CD8-positive, alpha-beta memory T cell (primary cell): ENCODE results near the gene FAM180A. TPM values are rescaled to one million over a fixed set of nuclear protein-coding genes. Genes with fewer than 3 reads are reported as not detected.

Source experiments
- CTCF ChIA-PET: fragments of 350-600 bp; sonication (Branson Sonifier 250); formaldehyde crosslinking; loops from one replicate; lab custom pipeline; 2021; ENCODE audit warnings: antibody characterized with exemption; lab: Charles Lee
- POLR2A ChIA-PET: fragments of 350-600 bp; sonication (Branson Sonifier 250); formaldehyde crosslinking; loops from one replicate; lab custom pipeline; 2021; ENCODE audit warnings: antibody characterized with exemption; lab: Charles Lee
- DNase-seq, 5 donors: peaks; one replicate each; pipeline versions ENCODE4 v3.0.0 to v3.0.0-alpha.2; 2020 to 2022; ENCODE audit warnings: mixed read lengths in 1 of 5
- H3K27ac ChIP-seq: one replicate; pipeline ENCODE4 v1.7.0; 2013; ENCODE audit warnings: low read depth, mild to moderate bottlenecking, low read length, moderate library complexity
- H3K27me3 ChIP-seq: 2 replicates; pipeline ENCODE4 v1.7.0; 2013; ENCODE audit warnings: low read length, mild to moderate bottlenecking; ENCODE audit not compliant: insufficient read depth, poor library complexity, severe bottlenecking
- H3K36me3 ChIP-seq: 2 replicates; pipeline ENCODE4 v1.7.0; 2013; ENCODE audit warnings: mild to moderate bottlenecking, low read length, moderate library complexity; ENCODE audit not compliant: insufficient read depth
- H3K4me1 ChIP-seq: 2 replicates; pipeline ENCODE4 v1.7.0; 2013; ENCODE audit warnings: mild to moderate bottlenecking, low read length, moderate library complexity; ENCODE audit not compliant: insufficient read depth
- H3K4me3 ChIP-seq: 2 replicates; pipeline ENCODE4 v1.7.0; 2013; ENCODE audit warnings: mild to moderate bottlenecking, low read length
- H3K9me3 ChIP-seq: 2 replicates; pipeline ENCODE4 v1.7.0; 2013; ENCODE audit warnings: mild to moderate bottlenecking, low read length
- H3K27ac Mint-ChIP-seq, 8 donors: one replicate each; pipeline ENCODE4 v1.8.0; 2020 to 2021; ENCODE audit warnings: mixed read lengths in 8 of 8, mild to moderate bottlenecking in 6 of 8, inconsistent platforms in 3 of 8, moderate library complexity in 3 of 8
- H3K27me3 Mint-ChIP-seq, 2 donors: one replicate each; pipeline ENCODE4 v1.8.0; 2020 to 2021; ENCODE audit warnings: mixed read lengths in 2 of 2, mild to moderate bottlenecking in 1 of 2, moderate library complexity in 1 of 2
- H3K36me3 Mint-ChIP-seq, 3 donors: one replicate each; pipeline ENCODE4 v1.8.0; 2020 to 2021; ENCODE audit warnings: mixed read lengths in 3 of 3, inconsistent platforms in 1 of 3, mild to moderate bottlenecking in 1 of 3
- H3K4me1 Mint-ChIP-seq, 3 donors: one replicate each; pipeline ENCODE4 v1.8.0; 2020 to 2021; ENCODE audit warnings: mixed read lengths in 3 of 3, inconsistent platforms in 1 of 3, mild to moderate bottlenecking in 1 of 3
- H3K4me3 Mint-ChIP-seq, 7 donors: one replicate each; pipeline ENCODE4 v1.8.0; 2020 to 2021; ENCODE audit warnings: mixed read lengths in 7 of 7, mild to moderate bottlenecking in 6 of 7, moderate library complexity in 4 of 7, inconsistent platforms in 2 of 7
- H3K9me3 Mint-ChIP-seq, 5 donors: one replicate each; pipeline ENCODE4 v1.8.0; 2020 to 2022; ENCODE audit warnings: mixed read lengths in 5 of 5, mild to moderate bottlenecking in 3 of 5, moderate library complexity in 2 of 5, inconsistent platforms in 1 of 5
- polyA plus RNA-seq: library from polyadenylated mRNA; unstranded; fragments of 300-500 nt; fragmentation: Illumina TruSeq; gene quantifications from one replicate; pipeline ENCODE4 v1.2.3, GENCODE V29; 2021
- total RNA-seq, 2 experiments: library from RNA; stranded (reverse); gene quantifications; one replicate each; pipeline ENCODE4 v1.2.3, GENCODE V29; 2021

FAM180A gene
- total and polyA plus RNA-seq, 3 experiments from 2014 or later = not detected

DNA sequence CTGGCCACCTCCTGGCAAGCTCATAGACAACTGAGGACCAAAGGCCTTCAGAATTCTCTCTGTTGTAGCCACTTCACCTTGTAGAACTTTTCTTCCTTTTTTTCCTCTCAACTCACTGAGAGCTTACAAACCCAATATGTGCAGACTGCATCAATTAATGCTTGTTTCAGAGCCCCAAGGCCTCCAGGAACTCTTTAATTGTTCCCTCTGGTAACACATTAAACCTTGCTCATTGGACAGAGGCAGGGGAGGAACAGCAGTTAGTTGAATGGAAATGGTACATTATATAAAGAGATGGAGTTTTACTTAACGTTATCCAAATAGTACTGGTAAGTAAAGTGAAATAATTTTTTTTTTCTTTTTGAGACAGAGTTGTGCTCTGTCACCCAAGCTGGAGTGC is 61.1 kb downstream of the FAM180A start:
- Histone ChIP-seq H3K27ac (no peak overlapping the region), H3K4me1 (no peaks in the 10 kb centered on the region), H3K9me3 (no peaks in the 10 kb centered on the region), H3K27me3 (no peaks in the 10 kb centered on the region), H3K36me3 (no peaks in the 10 kb centered on the region), H3K4me3 (no peak overlapping the region)
- H3K9me3 Mint-ChIP-seq = no peaks in the 10 kb centered on the region
- peak overlapping the region in 2 of 8 donors; percentile 7 to 52 for H3K27ac Mint-ChIP-seq
- no peak overlapping the region for H3K4me3 Mint-ChIP-seq
- H3K27me3 Mint-ChIP-seq = no peaks in the 10 kb centered on the region
- ChIA-PET CTCF (no interaction called here), POLR2A (no interaction called here)
- peaks cover 0 to 2% (median 0%) of the 10 kb centered on the region in 3 donors for H3K4me1 Mint-ChIP-seq
- DNase-seq = no peak
- peaks cover 8 to 40% (median 10%) of the 10 kb centered on the region in 3 donors for H3K36me3 Mint-ChIP-seq

DNA sequence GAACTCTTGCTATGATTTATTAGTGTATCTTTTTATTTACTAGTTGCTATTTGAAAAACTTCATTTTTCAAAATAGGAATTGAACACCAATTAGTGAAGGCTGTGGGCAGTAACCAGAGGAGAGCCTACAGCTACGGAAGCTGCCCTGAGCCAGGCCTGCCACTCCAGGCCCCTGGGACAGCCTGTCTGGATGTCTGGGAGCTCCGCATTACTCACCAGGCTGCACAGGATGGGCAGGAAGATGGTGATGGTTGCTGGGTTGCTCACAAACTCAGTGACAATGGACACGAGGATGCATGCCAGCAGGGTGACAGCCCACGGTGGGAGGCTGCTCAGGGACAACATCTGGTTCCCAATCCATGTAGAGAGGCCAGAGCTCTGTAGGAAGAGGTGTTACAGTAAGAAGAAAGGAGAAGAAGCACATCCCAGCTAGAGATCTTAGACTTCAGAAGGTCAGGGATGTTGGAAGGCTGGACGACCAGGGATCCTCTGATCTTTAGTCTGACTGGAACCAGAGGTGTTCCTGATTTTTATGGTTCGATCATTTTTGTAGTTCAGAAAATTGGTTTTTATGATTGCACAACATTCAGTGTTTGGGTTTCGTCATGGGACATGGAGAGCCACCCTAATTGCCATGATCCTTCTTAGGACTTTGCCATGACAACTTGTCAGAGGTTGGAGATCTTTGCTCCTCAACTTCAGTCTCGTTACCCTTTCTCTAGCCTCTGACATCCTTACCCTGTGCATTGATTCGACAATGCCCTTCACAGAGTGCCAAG is 63.1 kb downstream of the FAM180A start:
- H3K27ac ChIP-seq = no peak overlapping the region
- no peak overlapping the region for H3K4me3 ChIP-seq
- H3K36me3 ChIP-seq = no peaks in the 10 kb centered on the region
- no peak for DNase-seq
- no peaks in the 10 kb centered on the region for H3K4me1 ChIP-seq
- peaks cover 0 to 2% (median 1%) of the 10 kb centered on the region in 3 donors for H3K4me1 Mint-ChIP-seq
- no peaks in the 10 kb centered on the region for H3K27me3 Mint-ChIP-seq
- H3K27me3 ChIP-seq = no peaks in the 10 kb centered on the region
- peaks cover 4 to 33% (median 8%) of the 10 kb centered on the region in 3 donors for H3K36me3 Mint-ChIP-seq
- H3K9me3 Mint-ChIP-seq = no peaks in the 10 kb centered on the region
- H3K4me3 Mint-ChIP-seq = no peak overlapping the region
- H3K9me3 ChIP-seq = no peaks in the 10 kb centered on the region
- POLR2A ChIA-PET = no interaction called here
- CTCF ChIA-PET = no interaction called here
- H3K27ac Mint-ChIP-seq = peak overlapping the region in 2 of 8 donors; percentile 12 to 17

DNA sequence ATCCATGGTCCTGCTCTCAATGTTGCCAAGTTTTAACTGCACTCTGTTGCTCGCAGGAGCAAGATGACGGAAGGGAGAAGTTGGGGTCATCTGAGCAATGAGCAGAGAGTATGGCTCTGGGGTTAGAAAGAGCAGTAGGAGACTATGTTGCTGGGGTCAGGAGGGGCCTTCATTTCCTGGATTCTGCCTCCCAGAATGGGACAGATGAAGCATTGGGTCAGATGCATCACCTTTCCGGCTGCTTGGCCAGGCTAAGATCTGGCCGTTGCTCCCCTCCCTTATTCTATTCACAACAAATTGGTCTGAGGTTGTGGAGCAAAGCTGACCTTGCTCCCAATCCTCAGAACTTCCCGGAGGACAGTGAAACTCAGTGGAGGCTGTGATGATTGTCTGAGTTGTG is 63.9 kb downstream of the FAM180A start:
- H3K36me3 Mint-ChIP-seq = peaks cover 3 to 33% (median 5%) of the 10 kb centered on the region in 3 donors
- H3K36me3 ChIP-seq = no peaks in the 10 kb centered on the region
- H3K9me3 ChIP-seq = no peaks in the 10 kb centered on the region
- H3K4me1 Mint-ChIP-seq = peaks cover under 1 to 5% (median 3%) of the 10 kb centered on the region in 3 donors
- ChIA-PET POLR2A (no interaction called here), CTCF (interaction anchor here (1.2 kb wide), 1 partner anchor 11 kb away, joined by 3 read pairs; no protein-coding TSS in a partner anchor)
- no peak overlapping the region for H3K4me3 ChIP-seq
- H3K27ac Mint-ChIP-seq = peak overlapping the region in 1 of 8 donors; percentile 33
- H3K27me3 ChIP-seq = no peaks in the 10 kb centered on the region
- H3K9me3 Mint-ChIP-seq = no peaks in the 10 kb centered on the region
- H3K27ac ChIP-seq = no peak overlapping the region
- H3K4me3 Mint-ChIP-seq = no peak overlapping the region
- no peak for DNase-seq
- H3K27me3 Mint-ChIP-seq = no peaks in the 10 kb centered on the region
- H3K4me1 ChIP-seq = no peaks in the 10 kb centered on the region

DNA sequence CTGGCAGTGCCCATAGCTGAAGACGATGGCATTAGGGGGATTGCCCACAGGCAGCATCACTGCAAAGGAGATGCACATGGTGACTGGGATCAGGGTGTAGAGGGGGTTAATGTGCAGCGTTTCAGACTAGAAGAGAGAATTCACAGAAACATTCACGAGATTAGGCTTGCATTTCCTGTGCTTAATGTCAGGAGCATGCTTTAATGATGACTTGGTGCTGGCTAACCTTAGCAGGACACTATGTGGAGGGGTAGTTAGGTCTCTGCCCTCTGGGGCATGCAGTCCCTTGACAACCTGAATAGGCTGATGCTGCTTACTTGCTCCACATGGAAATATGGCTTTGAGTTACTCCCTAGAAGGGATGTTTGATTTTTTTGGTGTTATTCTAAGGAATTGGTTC is 64.5 kb downstream of the FAM180A start:
- Histone ChIP-seq H3K27me3 (no peaks in the 10 kb centered on the region), H3K4me3 (no peak overlapping the region), H3K9me3 (no peaks in the 10 kb centered on the region), H3K36me3 (no peaks in the 10 kb centered on the region), H3K27ac (no peak overlapping the region), H3K4me1 (no peaks in the 10 kb centered on the region)
- peak overlapping the region in 3 of 8 donors; percentile 11 to 33 (median 32) for H3K27ac Mint-ChIP-seq
- H3K4me1 Mint-ChIP-seq = peaks cover 3 to 9% (median 4%) of the 10 kb centered on the region in 3 donors
- H3K27me3 Mint-ChIP-seq = no peaks in the 10 kb centered on the region
- H3K36me3 Mint-ChIP-seq = peaks cover 3 to 34% (median 4%) of the 10 kb centered on the region in 3 donors
- no peak overlapping the region for H3K4me3 Mint-ChIP-seq
- ChIA-PET CTCF (interaction anchor here (1.2 kb wide), 1 partner anchor 11 kb away, joined by 3 read pairs; no protein-coding TSS in a partner anchor), POLR2A (no interaction called here)
- H3K9me3 Mint-ChIP-seq = no peaks in the 10 kb centered on the region
- no peak for DNase-seq

DNA sequence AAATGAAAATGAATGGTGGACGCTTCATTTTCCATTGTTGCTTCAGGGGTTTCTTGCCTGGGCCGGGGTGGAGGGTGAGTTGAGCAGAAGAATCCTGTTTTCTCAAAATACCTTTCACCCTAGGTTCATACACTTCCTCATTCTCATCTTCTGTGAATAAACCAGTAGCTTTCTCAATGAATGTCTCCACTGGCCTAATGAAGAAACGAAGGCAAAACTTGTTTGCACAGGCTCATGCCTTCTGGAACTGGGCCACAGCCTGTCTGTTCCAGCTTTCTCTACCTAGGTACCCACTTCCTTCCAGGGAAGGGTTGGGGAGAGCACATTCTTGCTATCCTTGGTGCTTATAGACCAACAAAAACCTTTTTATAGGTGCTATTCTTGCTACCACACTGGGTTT is 65.0 kb downstream of the FAM180A start:
- no peak for DNase-seq
- Mint-ChIP-seq H3K9me3 (no peaks in the 10 kb centered on the region), H3K4me1 (peaks cover 3 to 9% (median 4%) of the 10 kb centered on the region in 3 donors), H3K36me3 (peaks cover 6 to 38% (median 7%) of the 10 kb centered on the region in 3 donors), H3K4me3 (no peak overlapping the region), H3K27me3 (no peaks in the 10 kb centered on the region), H3K27ac (peak overlapping the region in 2 of 8 donors; percentile 41 to 88)
- POLR2A ChIA-PET = no interaction called here
- no peak overlapping the region for H3K27ac ChIP-seq
- no peak overlapping the region for H3K4me3 ChIP-seq
- CTCF ChIA-PET = interaction anchor here (1.2 kb wide), 1 partner anchor 10 kb away, joined by 3 read pairs; no protein-coding TSS in a partner anchor
- no peaks in the 10 kb centered on the region for H3K27me3 ChIP-seq
- H3K36me3 ChIP-seq = no peaks in the 10 kb centered on the region
- no peaks in the 10 kb centered on the region for H3K9me3 ChIP-seq
- no peaks in the 10 kb centered on the region for H3K4me1 ChIP-seq

DNA sequence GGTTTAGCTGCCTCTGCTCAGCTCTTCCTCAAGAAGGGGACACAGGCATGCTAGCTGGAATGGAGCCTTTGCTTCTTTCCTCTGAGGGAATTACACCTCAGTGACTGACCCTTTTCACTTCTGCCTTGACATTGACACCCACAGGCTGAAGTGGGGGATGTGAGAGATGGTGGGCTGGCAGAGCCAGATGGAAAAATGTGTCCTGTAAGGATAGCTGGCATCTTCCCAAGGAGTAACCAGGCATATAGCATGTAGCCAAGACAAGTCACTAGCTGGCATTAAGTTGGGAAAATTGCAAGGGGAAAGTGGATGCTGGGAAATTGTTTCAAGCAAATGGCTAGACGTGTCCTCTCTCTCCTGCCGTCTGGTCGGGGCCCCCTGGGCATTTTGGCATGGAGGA is 66.4 kb downstream of the FAM180A start:
- POLR2A ChIA-PET = no interaction called here
- Histone ChIP-seq H3K9me3 (no peaks in the 10 kb centered on the region), H3K27ac (no peak overlapping the region), H3K4me3 (no peak overlapping the region), H3K36me3 (no peaks in the 10 kb centered on the region), H3K27me3 (no peaks in the 10 kb centered on the region), H3K4me1 (no peaks in the 10 kb centered on the region)
- Mint-ChIP-seq H3K36me3 (peaks cover 7 to 47% (median 11%) of the 10 kb centered on the region in 3 donors), H3K9me3 (no peaks in the 10 kb centered on the region), H3K4me3 (no peak overlapping the region), H3K27ac (peak overlapping the region in 2 of 8 donors; percentile 57 to 72), H3K27me3 (no peaks in the 10 kb centered on the region), H3K4me1 (peaks cover 3 to 9% (median 4%) of the 10 kb centered on the region in 3 donors)
- DNase-seq = no peak
- CTCF ChIA-PET = interaction anchor here (1.2 kb wide), 2 partner anchors 9 to 19 kb away, joined by 3 to 5 read pairs; partner anchors contain the start of gene STMP1

DNA sequence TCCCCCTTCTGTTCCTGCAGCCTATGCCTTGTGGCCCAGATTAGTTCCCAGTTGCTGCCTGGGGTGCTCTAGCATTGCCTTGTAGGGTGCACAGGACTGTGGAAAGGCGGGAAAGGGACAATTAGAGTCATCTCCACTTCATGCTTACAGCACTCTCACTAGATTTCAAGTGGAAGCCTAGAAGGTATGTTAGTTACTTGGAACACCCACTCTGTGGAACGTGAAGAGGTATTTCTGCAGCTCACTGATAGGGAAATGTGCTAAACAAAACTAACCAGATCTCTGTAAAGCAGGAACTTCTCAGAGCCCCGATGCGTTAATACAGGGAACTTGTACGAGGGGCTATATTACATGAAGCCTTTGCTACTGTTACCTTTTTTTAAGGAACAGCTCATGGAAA is 66.9 kb downstream of the FAM180A start:
- no peak overlapping the region for H3K4me3 Mint-ChIP-seq
- peak overlapping the region in 1 of 8 donors; percentile 57 for H3K27ac Mint-ChIP-seq
- Histone ChIP-seq H3K27ac (no peak overlapping the region), H3K4me1 (no peaks in the 10 kb centered on the region), H3K36me3 (no peaks in the 10 kb centered on the region), H3K4me3 (no peak overlapping the region), H3K9me3 (no peaks in the 10 kb centered on the region), H3K27me3 (no peaks in the 10 kb centered on the region)
- ChIA-PET CTCF (interaction anchor here (1.0 to 1.2 kb wide), 3 partner anchors 10 to 19 kb away, joined by 3 to 5 read pairs (median 4); partner anchors contain the start of gene STMP1), POLR2A (no interaction called here)
- H3K27me3 Mint-ChIP-seq = no peaks in the 10 kb centered on the region
- DNase-seq = no peak
- peaks cover 3 to 9% (median 4%) of the 10 kb centered on the region in 3 donors for H3K4me1 Mint-ChIP-seq
- no peaks in the 10 kb centered on the region for H3K9me3 Mint-ChIP-seq
- peaks cover 7 to 51% (median 12%) of the 10 kb centered on the region in 3 donors for H3K36me3 Mint-ChIP-seq
